ENCODE measurements around the gene RASL11A. TPM values are rescaled to one million over a fixed set of nuclear protein-coding genes. Genes with fewer than 3 reads are reported as not detected.

The RASL11A gene
- polyA plus RNA-seq, 1 of the 3 experiments (the other 2 are of a cell fraction) = 2.7 TPM

DNA sequence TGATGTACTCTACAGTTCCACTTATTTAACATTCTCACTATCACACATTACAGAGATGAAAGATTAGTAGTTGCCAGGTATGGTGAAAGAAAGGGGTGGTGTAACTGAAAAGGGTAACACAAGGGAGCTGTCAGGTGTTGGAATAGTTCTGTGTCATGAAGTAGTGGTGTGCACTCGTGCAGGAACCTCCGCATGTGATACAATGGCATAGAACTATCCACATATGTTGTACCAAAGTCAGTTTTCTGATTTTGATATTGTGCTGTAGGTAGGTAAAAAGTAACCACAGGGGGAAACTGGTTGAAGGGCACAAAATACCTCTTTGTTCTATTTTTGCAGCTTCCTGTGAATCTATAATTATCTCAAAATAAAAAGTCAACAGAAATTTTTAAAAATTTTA lies 43.6 kb upstream of the RASL11A start:
- Histone ChIP-seq H3K27me3 (ENCODE audit: insufficient read depth) (no peaks in the 10 kb centered on the region), H2AFZ (ENCODE audit: low read depth) (no peak overlapping the region), H3K9me2 (no peaks in the 10 kb centered on the region), H3K79me2 (ENCODE audit: insufficient read depth) (no peaks in the 10 kb centered on the region), H3K4me1 (ENCODE audit: control insufficient read depth in 1 of 2, insufficient read depth in 2 of 2, low read depth in 1 of 2, low read length in 1 of 2) (no peaks in the 10 kb centered on the region), H3K9ac (no peak overlapping the region), H4K20me1 (ENCODE audit: insufficient read depth) (no peaks in the 10 kb centered on the region), H3F3A (replicated peaks; ENCODE audit: insufficient read depth) (no peaks in the 10 kb centered on the region), H3K36me3 (replicated peaks in 1 of 2; ENCODE audit: control insufficient read depth in 1 of 2, insufficient read depth in 2 of 2, low read length in 1 of 2) (no peaks in the 10 kb centered on the region), H3K4me3 (ENCODE audit: low read depth in 2 of 2, low read length in 1 of 2) (no peak overlapping the region), H3K9me3 (peaks cover 25% of the 10 kb centered on the region; the same call in 1 of the 2 replicates), H3K4me2 (no peak overlapping the region), H3K27ac (ENCODE audit: low read depth in 2 of 2, low read length in 1 of 2) (no peak overlapping the region)
- POLR2A ChIA-PET = no interaction called here
- CTCF ChIA-PET = interaction anchor here (0.5 kb wide), 1 partner anchor 280 kb away, joined by 3 read pairs; no protein-coding TSS in a partner anchor
- whole genome bisulfite sequencing (ENCODE audit: low lambda C conversion rate) = 85% methylated on average over 2 of the region's 2 CpGs
- no peak for DNase-seq
- no peak for TF ChIP-seq CHD2 (IDR thresholded peaks at IDR 0.05; ENCODE audit: low read length, partially characterized antibody)
- no peak for TF ChIP-seq TEAD4 (IDR thresholded peaks at IDR 0.05; ENCODE audit: borderline replicate concordance, insufficient read depth)
- no peak for TF ChIP-seq FOXM1 (IDR thresholded peaks at IDR 0.05; ENCODE audit: low read depth)
- no peak for TF ChIP-seq NFIC (IDR thresholded peaks at IDR 0.05; ENCODE audit: borderline replicate concordance)
- TF ChIP-seq ELF1 (IDR thresholded peaks at IDR 0.05) = no peak
- no peak for TF ChIP-seq RXRA (IDR thresholded peaks at IDR 0.05; ENCODE audit: borderline replicate concordance, low read depth)
- TF ChIP-seq MEF2A (IDR thresholded peaks at IDR 0.05; ENCODE audit: borderline replicate concordance, low read depth) = no peak
- no peak for TF ChIP-seq RCOR1 (IDR thresholded peaks at IDR 0.05; ENCODE audit: low read length)
- TF ChIP-seq JUND (IDR thresholded peaks at IDR 0.05) = no peak
- TF ChIP-seq, protein P1, sequence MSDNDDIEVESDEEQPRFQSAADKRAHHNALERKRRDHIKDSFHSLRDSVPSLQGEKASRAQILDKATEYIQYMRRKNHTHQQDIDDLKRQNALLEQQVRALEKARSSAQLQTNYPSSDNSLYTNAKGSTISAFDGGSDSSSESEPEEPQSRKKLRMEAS (IDR thresholded peaks at IDR 0.05; ENCODE audit: low read depth) = no peak
- TF ChIP-seq TAF1 (IDR thresholded peaks at IDR 0.05; ENCODE audit: borderline replicate concordance, low read depth, low read length) = no peak
- TF ChIP-seq EP300 (IDR thresholded peaks at IDR 0.05; ENCODE audit: borderline replicate concordance in 1 of 2, low read depth in 1 of 2, low read length in 1 of 2) = no peak
- no peak for TF ChIP-seq FOXJ3 (CRISPR knock-in tag; IDR thresholded peaks at IDR 0.05)
- TF ChIP-seq MXI1 (IDR thresholded peaks at IDR 0.05; ENCODE audit: low read depth, low read length) = no peak
- no peak for TF ChIP-seq RFX5 (IDR thresholded peaks at IDR 0.05; ENCODE audit: low read length)
- no peak for TF ChIP-seq EZH2phosphoT487 (IDR thresholded peaks at IDR 0.05; ENCODE audit: borderline replicate concordance, low read depth)
- no peak for TF ChIP-seq FOSL2 (IDR thresholded peaks at IDR 0.05; ENCODE audit: borderline replicate concordance, low read depth)
- no peak for TF ChIP-seq POLR2AphosphoS5 (IDR thresholded peaks at IDR 0.05; ENCODE audit: low read depth, low read length)
- TF ChIP-seq, protein P2, sequence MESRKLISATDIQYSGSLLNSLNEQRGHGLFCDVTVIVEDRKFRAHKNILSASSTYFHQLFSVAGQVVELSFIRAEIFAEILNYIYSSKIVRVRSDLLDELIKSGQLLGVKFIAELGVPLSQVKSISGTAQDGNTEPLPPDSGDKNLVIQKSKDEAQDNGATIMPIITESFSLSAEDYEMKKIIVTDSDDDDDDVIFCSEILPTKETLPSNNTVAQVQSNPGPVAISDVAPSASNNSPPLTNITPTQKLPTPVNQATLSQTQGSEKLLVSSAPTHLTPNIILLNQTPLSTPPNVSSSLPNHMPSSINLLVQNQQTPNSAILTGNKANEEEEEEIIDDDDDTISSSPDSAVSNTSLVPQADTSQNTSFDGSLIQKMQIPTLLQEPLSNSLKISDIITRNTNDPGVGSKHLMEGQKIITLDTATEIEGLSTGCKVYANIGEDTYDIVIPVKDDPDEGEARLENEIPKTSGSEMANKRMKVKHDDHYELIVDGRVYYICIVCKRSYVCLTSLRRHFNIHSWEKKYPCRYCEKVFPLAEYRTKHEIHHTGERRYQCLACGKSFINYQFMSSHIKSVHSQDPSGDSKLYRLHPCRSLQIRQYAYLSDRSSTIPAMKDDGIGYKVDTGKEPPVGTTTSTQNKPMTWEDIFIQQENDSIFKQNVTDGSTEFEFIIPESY (IDR thresholded peaks at IDR 0.05; ENCODE audit: borderline replicate concordance, low read depth) = no peak

DNA sequence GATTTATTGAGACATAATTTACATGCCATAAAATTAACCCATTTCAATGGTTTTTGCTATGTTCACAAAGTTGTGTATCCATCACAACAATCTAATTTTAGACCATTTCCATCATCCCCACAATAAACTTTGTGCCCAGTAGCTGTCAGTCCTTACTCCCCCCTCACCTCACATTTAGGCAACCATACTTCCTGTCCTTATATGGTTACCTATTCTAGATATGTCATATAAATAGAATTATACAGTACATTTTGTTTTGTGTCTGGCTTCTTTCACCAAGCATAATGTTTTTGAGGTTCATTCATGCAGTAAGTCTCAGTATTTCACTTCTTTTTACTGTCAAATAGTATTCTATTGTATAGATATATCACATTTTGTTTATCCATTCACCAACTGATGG lies 42.5 kb upstream of the RASL11A start:
- no peak overlapping the region for H3K4me2 ChIP-seq
- no peaks in the 10 kb centered on the region for H3F3A ChIP-seq (replicated peaks; ENCODE audit: insufficient read depth)
- no peak overlapping the region for H3K27ac ChIP-seq (ENCODE audit: low read depth in 2 of 2, low read length in 1 of 2)
- CTCF ChIA-PET = no interaction called here
- no peak for DNase-seq
- H3K9me3 ChIP-seq = peaks cover 31% of the 10 kb centered on the region; the same call in 1 of the 2 replicates
- no peaks in the 10 kb centered on the region for H3K36me3 ChIP-seq (replicated peaks in 1 of 2; ENCODE audit: control insufficient read depth in 1 of 2, insufficient read depth in 2 of 2, low read length in 1 of 2)
- H3K9ac ChIP-seq = no peak overlapping the region
- no peaks in the 10 kb centered on the region for H4K20me1 ChIP-seq (ENCODE audit: insufficient read depth)
- POLR2A ChIA-PET = no interaction called here
- H2AFZ ChIP-seq (ENCODE audit: low read depth) = no peak overlapping the region
- H3K4me1 ChIP-seq (ENCODE audit: control insufficient read depth in 1 of 2, insufficient read depth in 2 of 2, low read depth in 1 of 2, low read length in 1 of 2) = no peaks in the 10 kb centered on the region
- no peak overlapping the region for H3K4me3 ChIP-seq (ENCODE audit: low read depth in 2 of 2, low read length in 1 of 2)
- H3K9me2 ChIP-seq = no peaks in the 10 kb centered on the region
- H3K79me2 ChIP-seq (ENCODE audit: insufficient read depth) = no peaks in the 10 kb centered on the region
- H3K27me3 ChIP-seq (ENCODE audit: insufficient read depth) = no peaks in the 10 kb centered on the region
- TF ChIP-seq, protein P3, sequence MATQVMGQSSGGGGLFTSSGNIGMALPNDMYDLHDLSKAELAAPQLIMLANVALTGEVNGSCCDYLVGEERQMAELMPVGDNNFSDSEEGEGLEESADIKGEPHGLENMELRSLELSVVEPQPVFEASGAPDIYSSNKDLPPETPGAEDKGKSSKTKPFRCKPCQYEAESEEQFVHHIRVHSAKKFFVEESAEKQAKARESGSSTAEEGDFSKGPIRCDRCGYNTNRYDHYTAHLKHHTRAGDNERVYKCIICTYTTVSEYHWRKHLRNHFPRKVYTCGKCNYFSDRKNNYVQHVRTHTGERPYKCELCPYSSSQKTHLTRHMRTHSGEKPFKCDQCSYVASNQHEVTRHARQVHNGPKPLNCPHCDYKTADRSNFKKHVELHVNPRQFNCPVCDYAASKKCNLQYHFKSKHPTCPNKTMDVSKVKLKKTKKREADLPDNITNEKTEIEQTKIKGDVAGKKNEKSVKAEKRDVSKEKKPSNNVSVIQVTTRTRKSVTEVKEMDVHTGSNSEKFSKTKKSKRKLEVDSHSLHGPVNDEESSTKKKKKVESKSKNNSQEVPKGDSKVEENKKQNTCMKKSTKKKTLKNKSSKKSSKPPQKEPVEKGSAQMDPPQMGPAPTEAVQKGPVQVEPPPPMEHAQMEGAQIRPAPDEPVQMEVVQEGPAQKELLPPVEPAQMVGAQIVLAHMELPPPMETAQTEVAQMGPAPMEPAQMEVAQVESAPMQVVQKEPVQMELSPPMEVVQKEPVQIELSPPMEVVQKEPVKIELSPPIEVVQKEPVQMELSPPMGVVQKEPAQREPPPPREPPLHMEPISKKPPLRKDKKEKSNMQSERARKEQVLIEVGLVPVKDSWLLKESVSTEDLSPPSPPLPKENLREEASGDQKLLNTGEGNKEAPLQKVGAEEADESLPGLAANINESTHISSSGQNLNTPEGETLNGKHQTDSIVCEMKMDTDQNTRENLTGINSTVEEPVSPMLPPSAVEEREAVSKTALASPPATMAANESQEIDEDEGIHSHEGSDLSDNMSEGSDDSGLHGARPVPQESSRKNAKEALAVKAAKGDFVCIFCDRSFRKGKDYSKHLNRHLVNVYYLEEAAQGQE (IDR thresholded peaks at IDR 0.05; ENCODE audit: low read depth, low read length) = no peak
- TF ChIP-seq, protein P4, sequence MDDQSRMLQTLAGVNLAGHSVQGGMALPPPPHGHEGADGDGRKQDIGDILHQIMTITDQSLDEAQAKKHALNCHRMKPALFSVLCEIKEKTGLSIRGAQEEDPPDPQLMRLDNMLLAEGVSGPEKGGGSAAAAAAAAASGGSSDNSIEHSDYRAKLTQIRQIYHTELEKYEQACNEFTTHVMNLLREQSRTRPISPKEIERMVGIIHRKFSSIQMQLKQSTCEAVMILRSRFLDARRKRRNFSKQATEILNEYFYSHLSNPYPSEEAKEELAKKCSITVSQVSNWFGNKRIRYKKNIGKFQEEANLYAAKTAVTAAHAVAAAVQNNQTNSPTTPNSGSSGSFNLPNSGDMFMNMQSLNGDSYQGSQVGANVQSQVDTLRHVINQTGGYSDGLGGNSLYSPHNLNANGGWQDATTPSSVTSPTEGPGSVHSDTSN (IDR thresholded peaks at IDR 0.05) = no peak
- no peak for TF ChIP-seq RXRA (IDR thresholded peaks at IDR 0.05; ENCODE audit: borderline replicate concordance, low read depth)
- TF ChIP-seq, protein P5, sequence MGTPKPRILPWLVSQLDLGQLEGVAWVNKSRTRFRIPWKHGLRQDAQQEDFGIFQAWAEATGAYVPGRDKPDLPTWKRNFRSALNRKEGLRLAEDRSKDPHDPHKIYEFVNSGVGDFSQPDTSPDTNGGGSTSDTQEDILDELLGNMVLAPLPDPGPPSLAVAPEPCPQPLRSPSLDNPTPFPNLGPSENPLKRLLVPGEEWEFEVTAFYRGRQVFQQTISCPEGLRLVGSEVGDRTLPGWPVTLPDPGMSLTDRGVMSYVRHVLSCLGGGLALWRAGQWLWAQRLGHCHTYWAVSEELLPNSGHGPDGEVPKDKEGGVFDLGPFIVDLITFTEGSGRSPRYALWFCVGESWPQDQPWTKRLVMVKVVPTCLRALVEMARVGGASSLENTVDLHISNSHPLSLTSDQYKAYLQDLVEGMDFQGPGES (IDR thresholded peaks at IDR 0.05; ENCODE audit: low read depth, low read length) = no peak
